Glutamatergic neuron (in vitro differentiated cells): ENCODE measurements around the gene LYPD6. TPM values are rescaled to one million over a fixed set of nuclear protein-coding genes. Genes with fewer than 3 reads are reported as not detected.

Source experiments
- DNase-seq: peaks from one replicate; pipeline ENCODE4 v3.0.0; 2022
- H3K27ac Mint-ChIP-seq: one replicate; pipeline ENCODE4 v1.8.0; 2020; ENCODE audit warnings: mild to moderate bottlenecking, mixed read lengths, inconsistent platforms; ENCODE audit not compliant: unreplicated experiment
- H3K27me3 Mint-ChIP-seq: one replicate; pipeline ENCODE4 v1.8.0; 2020; ENCODE audit warnings: mild to moderate bottlenecking, moderate library complexity, mixed read lengths, inconsistent platforms; ENCODE audit not compliant: unreplicated experiment
- H3K36me3 Mint-ChIP-seq: one replicate; pipeline ENCODE4 v1.8.0; 2020; ENCODE audit warnings: mild to moderate bottlenecking, mixed read lengths, inconsistent platforms; ENCODE audit not compliant: unreplicated experiment
- H3K4me1 Mint-ChIP-seq: one replicate; pipeline ENCODE4 v1.8.0; 2020; ENCODE audit warnings: mild to moderate bottlenecking, low read depth, mixed read lengths, inconsistent platforms; ENCODE audit not compliant: unreplicated experiment
- H3K4me3 Mint-ChIP-seq: one replicate; pipeline ENCODE4 v1.8.0; 2020; ENCODE audit warnings: mild to moderate bottlenecking, mixed read lengths, inconsistent platforms; ENCODE audit not compliant: unreplicated experiment
- H3K9me3 Mint-ChIP-seq: one replicate; pipeline ENCODE4 v1.8.0; 2020; ENCODE audit warnings: mild to moderate bottlenecking, moderate library complexity, mixed read lengths, inconsistent platforms; ENCODE audit not compliant: unreplicated experiment
- CTCF ChIP-seq: fragments of 200-600 bp; sonication (generic); IDR thresholded peaks from one replicate; pipeline ENCODE4 v1.5.0; 2021; ENCODE audit not compliant: partially characterized antibody, unreplicated experiment
- total RNA-seq: library from RNA; stranded (reverse); fragmentation: NEBNext Ultra II Directional; extraction: Animal tissue kit (Norgen Biotek cat#: 25700); gene quantifications from one replicate; pipeline ENCODE4 v1.2.1, GENCODE V29; 2021; ENCODE audit not compliant: unreplicated experiment

Gene LYPD6
- total RNA-seq, 1 donor from 2014 or later = 1.5 TPM

- no peak overlapping the region for H3K27ac Mint-ChIP-seq
- no peak overlapping the region for H3K4me3 Mint-ChIP-seq
- no peak for DNase-seq
- no peaks in the 10 kb centered on the region for H3K4me1 Mint-ChIP-seq
- no peak for TF ChIP-seq CTCF
- H3K27me3 Mint-ChIP-seq = no peaks in the 10 kb centered on the region
- H3K9me3 Mint-ChIP-seq = no peaks in the 10 kb centered on the region
- H3K36me3 Mint-ChIP-seq = no peaks in the 10 kb centered on the region
Measured at GRCh38 chr2:149344105-149344504, 13.7 kb downstream of the LYPD6 start.

- Mint-ChIP-seq H3K27me3 (no peaks in the 10 kb centered on the region), H3K4me1 (no peaks in the 10 kb centered on the region), H3K9me3 (no peaks in the 10 kb centered on the region), H3K4me3 (no peak overlapping the region), H3K27ac (no peak overlapping the region), H3K36me3 (no peaks in the 10 kb centered on the region)
- DNase-seq = no peak
- no peak for TF ChIP-seq CTCF
Measured at GRCh38 chr2:149346272-149346671, 15.9 kb downstream of the LYPD6 start.

- Mint-ChIP-seq H3K9me3 (no peaks in the 10 kb centered on the region), H3K27me3 (no peaks in the 10 kb centered on the region), H3K4me3 (no peak overlapping the region), H3K36me3 (no peaks in the 10 kb centered on the region), H3K27ac (no peak overlapping the region), H3K4me1 (no peaks in the 10 kb centered on the region)
- no peak for DNase-seq
- no peak for TF ChIP-seq CTCF
Measured at GRCh38 chr2:149348291-149348690, 17.9 kb downstream of the LYPD6 start.

GRCh38 chr2:149353421-149353820 lies 23.0 kb downstream of the LYPD6 start:
- DNase-seq = no peak
- H3K27ac Mint-ChIP-seq = no peak overlapping the region
- no peak overlapping the region for H3K4me3 Mint-ChIP-seq
- no peak for TF ChIP-seq CTCF
- no peaks in the 10 kb centered on the region for H3K27me3 Mint-ChIP-seq
- no peaks in the 10 kb centered on the region for H3K36me3 Mint-ChIP-seq
- no peaks in the 10 kb centered on the region for H3K4me1 Mint-ChIP-seq
- H3K9me3 Mint-ChIP-seq = no peaks in the 10 kb centered on the region

- no peak for TF ChIP-seq CTCF
- H3K4me1 Mint-ChIP-seq = no peaks in the 10 kb centered on the region
- no peak overlapping the region for H3K4me3 Mint-ChIP-seq
- no peaks in the 10 kb centered on the region for H3K36me3 Mint-ChIP-seq
- no peak overlapping the region for H3K27ac Mint-ChIP-seq
- H3K27me3 Mint-ChIP-seq = peaks cover 1% of the 10 kb centered on the region
- H3K9me3 Mint-ChIP-seq = no peaks in the 10 kb centered on the region
- DNase-seq = no peak
Measured at GRCh38 chr2:149355716-149356422, 25.5 kb downstream of the LYPD6 start.
